Measurements from ENCODE around the gene ARMH3. TPM values are rescaled to one million over a fixed set of nuclear protein-coding genes. Genes with fewer than 3 reads are reported as not detected.

Gene ARMH3
- total RNA-seq, 1 donor from 2014 or later = 6.6 TPM

DNA sequence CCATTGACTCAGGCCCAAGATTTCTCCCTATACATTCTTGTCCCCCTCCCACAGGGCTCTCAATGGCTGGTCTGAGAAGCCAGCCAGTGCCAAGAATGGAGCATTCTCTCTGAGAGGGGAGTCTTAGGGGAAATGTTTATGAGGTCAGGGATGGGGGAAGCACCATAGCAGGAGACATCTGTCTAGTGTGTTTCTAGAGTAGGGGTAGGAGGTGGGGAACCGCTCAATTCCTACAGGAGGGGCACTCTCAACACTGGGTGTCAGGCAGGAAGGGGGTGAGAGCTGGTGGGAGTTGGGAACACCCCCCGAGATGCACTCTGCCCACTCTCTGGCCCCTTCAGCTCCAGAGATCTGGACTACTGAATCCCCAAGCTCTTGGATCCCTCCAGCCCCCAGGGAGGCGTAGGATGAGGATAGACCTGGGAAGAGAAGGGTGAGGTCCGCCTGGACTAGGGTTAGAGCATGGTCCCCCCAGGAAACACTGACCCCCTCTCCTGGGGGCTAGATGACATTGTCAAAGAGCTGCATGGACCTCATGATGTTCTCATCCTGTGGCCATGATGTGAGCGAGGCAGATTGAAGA, 229.0 kb downstream of the ARMH3 start:
- no peak for DNase-seq (ENCODE audit: low read depth)
- no peak overlapping the region for H3K4me3 ChIP-seq (ENCODE audit: low read depth, low read length)
- TF ChIP-seq, protein P1, sequence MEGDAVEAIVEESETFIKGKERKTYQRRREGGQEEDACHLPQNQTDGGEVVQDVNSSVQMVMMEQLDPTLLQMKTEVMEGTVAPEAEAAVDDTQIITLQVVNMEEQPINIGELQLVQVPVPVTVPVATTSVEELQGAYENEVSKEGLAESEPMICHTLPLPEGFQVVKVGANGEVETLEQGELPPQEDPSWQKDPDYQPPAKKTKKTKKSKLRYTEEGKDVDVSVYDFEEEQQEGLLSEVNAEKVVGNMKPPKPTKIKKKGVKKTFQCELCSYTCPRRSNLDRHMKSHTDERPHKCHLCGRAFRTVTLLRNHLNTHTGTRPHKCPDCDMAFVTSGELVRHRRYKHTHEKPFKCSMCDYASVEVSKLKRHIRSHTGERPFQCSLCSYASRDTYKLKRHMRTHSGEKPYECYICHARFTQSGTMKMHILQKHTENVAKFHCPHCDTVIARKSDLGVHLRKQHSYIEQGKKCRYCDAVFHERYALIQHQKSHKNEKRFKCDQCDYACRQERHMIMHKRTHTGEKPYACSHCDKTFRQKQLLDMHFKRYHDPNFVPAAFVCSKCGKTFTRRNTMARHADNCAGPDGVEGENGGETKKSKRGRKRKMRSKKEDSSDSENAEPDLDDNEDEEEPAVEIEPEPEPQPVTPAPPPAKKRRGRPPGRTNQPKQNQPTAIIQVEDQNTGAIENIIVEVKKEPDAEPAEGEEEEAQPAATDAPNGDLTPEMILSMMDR (conservative IDR thresholded peaks at IDR 0.05; ENCODE audit: low read depth, low read length) = no peak

DNA sequence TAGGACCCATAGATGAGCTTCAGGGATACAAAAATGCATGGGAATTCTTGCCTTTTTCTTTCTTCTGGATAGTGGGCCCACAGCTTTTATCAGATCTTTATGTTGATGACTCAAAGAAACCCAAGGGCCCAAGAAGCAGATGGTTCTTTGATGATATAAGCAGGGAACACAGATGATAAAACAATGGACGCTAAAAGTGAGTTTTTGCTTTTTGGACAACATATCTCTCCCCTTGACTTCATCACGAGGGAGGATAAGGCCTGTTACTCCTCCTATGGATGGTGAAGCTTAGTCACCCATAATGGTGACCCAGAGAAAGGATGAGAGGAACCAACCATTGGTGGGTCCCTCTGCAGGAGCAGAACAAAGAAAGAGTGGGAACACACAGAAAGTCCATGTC, 231.2 kb downstream of the ARMH3 start:
- no peak overlapping the region for H3K4me3 ChIP-seq (ENCODE audit: low read depth, low read length)
- TF ChIP-seq, protein P1 (conservative IDR thresholded peaks at IDR 0.05; ENCODE audit: low read depth, low read length) = no peak
- no peak for DNase-seq (ENCODE audit: low read depth)

DNA sequence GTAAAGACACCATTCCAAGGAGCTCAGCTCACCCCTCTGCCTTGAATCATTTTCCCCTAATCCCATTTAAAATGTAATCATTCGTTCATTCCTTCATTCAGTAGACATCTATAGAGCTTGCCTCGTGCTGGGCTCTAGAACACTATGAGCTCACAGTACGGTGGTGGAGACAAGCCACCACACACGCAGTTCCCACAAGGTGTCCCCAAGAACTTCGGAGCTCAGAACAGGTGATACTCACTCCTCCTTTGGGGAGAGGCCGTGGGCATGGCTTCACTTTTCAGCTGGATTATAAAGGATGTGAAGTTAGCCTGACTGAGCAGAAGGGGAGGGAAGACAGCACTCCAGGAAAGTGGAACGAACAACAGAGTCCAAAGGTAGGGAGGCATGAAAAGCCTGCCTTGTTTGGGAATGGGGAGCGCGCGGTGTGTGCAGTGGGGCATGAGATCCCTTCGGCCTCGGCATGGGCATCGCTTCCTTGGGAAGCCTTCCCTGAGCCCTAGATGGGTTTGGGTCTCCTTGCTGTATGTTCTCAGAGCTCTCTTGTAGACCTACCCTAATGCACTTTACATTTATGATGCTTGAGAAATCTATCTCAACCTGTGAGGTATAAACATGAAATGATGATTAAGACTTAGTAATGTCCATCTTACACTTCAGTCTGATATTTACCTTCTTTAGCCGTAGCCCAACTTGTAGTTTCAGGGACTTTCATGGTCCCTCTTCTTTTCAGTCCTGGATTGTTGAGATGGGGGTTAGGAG, 236.9 kb downstream of the ARMH3 start:
- DNase-seq (ENCODE audit: low read depth) = peak; percentile 46
- peak overlapping the region; percentile 94 for H3K4me3 ChIP-seq (ENCODE audit: low read depth, low read length)
- TF ChIP-seq, protein P1 (conservative IDR thresholded peaks at IDR 0.05; ENCODE audit: low read depth, low read length) = no peak

DNA sequence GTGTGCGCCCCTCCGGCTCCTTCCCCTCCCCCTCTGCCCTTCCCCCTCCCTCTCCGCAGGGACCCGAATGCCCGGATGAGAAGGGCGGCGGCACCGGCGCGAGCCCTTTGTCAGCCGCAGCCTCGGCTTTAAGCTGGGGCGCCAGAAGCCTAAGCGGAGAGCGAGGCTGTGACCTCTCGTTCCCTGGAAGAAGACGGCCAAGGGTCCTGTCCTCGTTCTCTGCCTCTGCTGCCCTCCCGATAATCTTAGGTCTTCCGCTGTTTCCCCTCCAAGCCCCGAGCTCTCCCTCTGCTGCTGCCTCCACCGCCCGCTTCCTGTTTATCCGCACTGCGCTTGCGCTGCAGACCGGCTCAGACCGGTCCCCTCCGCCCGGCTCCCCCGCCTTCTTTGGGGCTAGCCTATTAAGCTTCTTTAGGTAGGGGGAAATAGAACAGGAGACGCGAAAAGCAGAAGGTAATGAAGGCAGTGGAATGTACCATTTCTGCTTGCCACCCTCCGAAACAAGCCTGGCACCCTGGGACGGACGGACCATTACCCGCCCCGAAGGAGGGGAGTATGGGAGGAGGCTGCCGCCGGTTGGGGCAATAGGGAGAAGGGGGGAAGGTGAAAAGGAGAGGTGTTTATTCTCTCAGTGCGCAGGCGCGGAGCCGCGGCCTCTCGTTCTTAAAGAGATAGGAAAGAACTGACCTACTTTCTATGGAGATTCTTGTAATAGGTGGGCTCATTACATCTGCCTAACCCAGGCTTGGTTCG, 237.7 kb downstream of the ARMH3 start, which contains the start of gene OGA:
Gene OGA (minus strand): TSS at position 326 of the 753 bp plus-strand sequence. CDS start 422 bp downstream, outside the sequence.
- H3K4me3 ChIP-seq (ENCODE audit: low read depth, low read length) = peak within 1 kb of the TSS; percentile 94
- peak; percentile 100 for DNase-seq (ENCODE audit: low read depth)
- TF ChIP-seq, protein P1 (conservative IDR thresholded peaks at IDR 0.05; ENCODE audit: low read depth, low read length) = no peak

DNA sequence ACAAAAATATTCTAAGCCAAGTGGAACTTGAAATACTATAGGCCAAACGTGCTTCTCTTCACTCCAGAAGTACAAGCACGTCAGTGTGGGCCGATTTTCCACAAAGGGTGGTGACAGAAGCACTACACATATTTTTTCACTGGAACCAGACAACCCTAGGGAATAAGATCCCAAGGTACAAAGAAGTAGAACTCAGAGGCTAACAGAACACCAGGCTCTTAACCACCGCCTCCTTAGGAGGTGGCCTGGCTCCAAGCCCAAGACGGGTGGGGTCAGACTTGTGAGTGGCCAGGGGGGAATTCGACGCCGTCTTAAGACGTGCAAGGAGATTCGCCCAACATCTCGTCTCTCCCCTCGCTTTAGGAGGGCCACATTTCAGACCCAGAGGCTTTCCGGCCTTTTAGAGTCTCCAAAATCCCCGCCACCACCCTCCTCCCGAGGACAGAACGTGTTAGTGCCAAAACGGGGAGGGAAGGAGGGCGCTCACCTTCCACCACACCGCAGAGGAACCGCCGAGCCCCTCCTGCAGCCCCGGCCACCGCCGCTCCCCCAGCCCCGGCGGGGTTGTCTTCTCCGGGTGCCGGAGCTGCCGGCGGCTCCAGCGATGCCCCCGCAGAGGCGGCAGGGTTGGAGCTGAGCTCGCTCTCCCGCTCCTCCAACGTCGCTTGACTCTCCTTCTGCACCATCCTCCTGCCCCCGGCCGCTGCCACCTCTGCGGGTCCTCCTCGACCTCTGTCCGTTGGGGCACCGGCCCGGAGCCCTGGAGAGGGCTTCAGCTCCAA, 238.4 kb downstream of the ARMH3 start:
- peak; percentile 46 for DNase-seq (ENCODE audit: low read depth)
- TF ChIP-seq, protein P1 (conservative IDR thresholded peaks at IDR 0.05; ENCODE audit: low read depth, low read length) = no peak
- peak overlapping the region; percentile 94 for H3K4me3 ChIP-seq (ENCODE audit: low read depth, low read length)

DNA sequence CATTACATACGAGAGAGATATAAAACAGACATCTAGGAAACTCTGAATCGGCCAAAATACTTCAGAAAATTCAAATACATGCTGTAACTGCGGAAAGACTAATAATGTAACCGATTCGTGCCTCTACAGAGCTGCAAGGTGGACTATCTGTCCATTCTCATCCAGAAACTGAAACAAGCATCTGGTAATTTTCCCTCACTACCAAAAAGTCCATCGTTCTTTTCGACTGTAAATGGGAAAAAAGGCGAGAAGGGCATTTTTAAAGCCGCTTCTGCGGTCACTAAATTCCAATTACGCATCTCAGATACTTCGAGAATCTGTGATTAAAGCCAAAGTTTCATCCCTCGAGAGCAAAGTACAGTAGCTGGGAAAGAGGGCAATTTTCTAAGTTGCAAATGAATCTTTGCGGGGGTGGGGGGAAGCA, 239.0 kb downstream of the ARMH3 start:
- peak overlapping the region; percentile 94 for H3K4me3 ChIP-seq (ENCODE audit: low read depth, low read length)
- DNase-seq (ENCODE audit: low read depth) = no peak
- TF ChIP-seq, protein P1 (conservative IDR thresholded peaks at IDR 0.05; ENCODE audit: low read depth, low read length) = no peak

All from epithelial cell of proximal tubule (primary cell).